Measurements from ENCODE around the gene NPY2R. TPM values are rescaled to one million over a fixed set of nuclear protein-coding genes. Genes with fewer than 3 reads are reported as not detected.

Gene NPY2R
- total and polyA plus RNA-seq, 7 donors: not detected

GRCh38 chr4:155228713-155229112, 20.3 kb downstream of the NPY2R start:
- Histone ChIP-seq H3K9me3 (no peaks in the 10 kb centered on the region), H3K4me1 (no peaks in the 10 kb centered on the region), H3K4me3 (no peak overlapping the region), H3K27ac (no peak overlapping the region), H3K36me3 (ENCODE audit: insufficient read depth in 1 of 2, low read depth in 1 of 2) (no peaks in the 10 kb centered on the region), H3K27me3 (ENCODE audit: insufficient read depth in 3 of 3, low read length in 2 of 3) (no peaks in the 10 kb centered on the region)
- ATAC-seq (no peak), DNase-seq (no peak)
- intact Hi-C loops (cut with DNase I): no loop called here
- TF ChIP-seq CTCF (IDR thresholded peaks at IDR 0.05): no peak

- no peak for ATAC-seq
- intact Hi-C loops (cut with DNase I): no loop called here
- H3K4me1 ChIP-seq: no peaks in the 10 kb centered on the region
- no peaks in the 10 kb centered on the region for H3K9me3 ChIP-seq
- TF ChIP-seq CTCF (IDR thresholded peaks at IDR 0.05): no peak
- DNase-seq: no peak
- no peaks in the 10 kb centered on the region for H3K36me3 ChIP-seq (ENCODE audit: insufficient read depth in 1 of 2, low read depth in 1 of 2)
- no peaks in the 10 kb centered on the region for H3K27me3 ChIP-seq (ENCODE audit: insufficient read depth in 3 of 3, low read length in 2 of 3)
- H3K4me3 ChIP-seq: no peak overlapping the region
- H3K27ac ChIP-seq: no peak overlapping the region
These were observed 24.0 kb downstream of the NPY2R start for GRCh38 chr4:155232432-155232831.

- Histone ChIP-seq H3K36me3 (ENCODE audit: insufficient read depth in 1 of 2, low read depth in 1 of 2) (no peaks in the 10 kb centered on the region), H3K4me3 (no peak overlapping the region), H3K27ac (no peak overlapping the region), H3K9me3 (no peaks in the 10 kb centered on the region), H3K27me3 (ENCODE audit: insufficient read depth in 3 of 3, low read length in 2 of 3) (no peaks in the 10 kb centered on the region), H3K4me1 (no peaks in the 10 kb centered on the region)
- DNase-seq: no peak
- no peak for TF ChIP-seq CTCF (IDR thresholded peaks at IDR 0.05)
- intact Hi-C loops (cut with DNase I): no loop called here
- ATAC-seq: no peak
- 75 to 80% (median 80%) methylated on average over 1 of the region's 1 CpG for WGBS, 3 donors
These were observed 25.8 kb downstream of the NPY2R start for GRCh38 chr4:155234206-155234605.

- DNase-seq: no peak
- 65 to 77% (median 67%) methylated on average over 1 of the region's 1 CpG for WGBS, 3 donors
- no peaks in the 10 kb centered on the region for H3K9me3 ChIP-seq
- no peak for ATAC-seq
- H3K4me1 ChIP-seq: no peaks in the 10 kb centered on the region
- TF ChIP-seq CTCF (IDR thresholded peaks at IDR 0.05): no peak
- H3K36me3 ChIP-seq (ENCODE audit: insufficient read depth in 1 of 2, low read depth in 1 of 2): no peaks in the 10 kb centered on the region
- no peaks in the 10 kb centered on the region for H3K27me3 ChIP-seq (ENCODE audit: insufficient read depth in 3 of 3, low read length in 2 of 3)
- H3K4me3 ChIP-seq: no peak overlapping the region
- intact Hi-C loops (cut with DNase I): no loop called here
- no peak overlapping the region for H3K27ac ChIP-seq
These were observed 29.1 kb downstream of the NPY2R start for GRCh38 chr4:155237567-155237966.

- H3K4me1 ChIP-seq: no peaks in the 10 kb centered on the region
- H3K27me3 ChIP-seq (ENCODE audit: insufficient read depth in 3 of 3, low read length in 2 of 3): no peaks in the 10 kb centered on the region
- no peak overlapping the region for H3K27ac ChIP-seq
- no peak overlapping the region for H3K4me3 ChIP-seq
- H3K9me3 ChIP-seq: no peaks in the 10 kb centered on the region
- ATAC-seq (no peak), DNase-seq (no peak)
- 91 to 94% (median 94%) methylated on average over 4 of the region's 4 CpGs for WGBS, 3 donors
- no peaks in the 10 kb centered on the region for H3K36me3 ChIP-seq (ENCODE audit: insufficient read depth in 1 of 2, low read depth in 1 of 2)
- intact Hi-C loops (cut with DNase I): no loop called here
- TF ChIP-seq CTCF (IDR thresholded peaks at IDR 0.05): no peak
These were observed 32.8 kb downstream of the NPY2R start for GRCh38 chr4:155241225-155241624.
